ENCODE results near the gene KCNH3.
"Not testable (repeated sequence)": the region's sequence is repeated elsewhere in the genome, so short reads cannot be mapped to it uniquely, and the experiment has no call there.

The KCNH3 gene

DNA sequence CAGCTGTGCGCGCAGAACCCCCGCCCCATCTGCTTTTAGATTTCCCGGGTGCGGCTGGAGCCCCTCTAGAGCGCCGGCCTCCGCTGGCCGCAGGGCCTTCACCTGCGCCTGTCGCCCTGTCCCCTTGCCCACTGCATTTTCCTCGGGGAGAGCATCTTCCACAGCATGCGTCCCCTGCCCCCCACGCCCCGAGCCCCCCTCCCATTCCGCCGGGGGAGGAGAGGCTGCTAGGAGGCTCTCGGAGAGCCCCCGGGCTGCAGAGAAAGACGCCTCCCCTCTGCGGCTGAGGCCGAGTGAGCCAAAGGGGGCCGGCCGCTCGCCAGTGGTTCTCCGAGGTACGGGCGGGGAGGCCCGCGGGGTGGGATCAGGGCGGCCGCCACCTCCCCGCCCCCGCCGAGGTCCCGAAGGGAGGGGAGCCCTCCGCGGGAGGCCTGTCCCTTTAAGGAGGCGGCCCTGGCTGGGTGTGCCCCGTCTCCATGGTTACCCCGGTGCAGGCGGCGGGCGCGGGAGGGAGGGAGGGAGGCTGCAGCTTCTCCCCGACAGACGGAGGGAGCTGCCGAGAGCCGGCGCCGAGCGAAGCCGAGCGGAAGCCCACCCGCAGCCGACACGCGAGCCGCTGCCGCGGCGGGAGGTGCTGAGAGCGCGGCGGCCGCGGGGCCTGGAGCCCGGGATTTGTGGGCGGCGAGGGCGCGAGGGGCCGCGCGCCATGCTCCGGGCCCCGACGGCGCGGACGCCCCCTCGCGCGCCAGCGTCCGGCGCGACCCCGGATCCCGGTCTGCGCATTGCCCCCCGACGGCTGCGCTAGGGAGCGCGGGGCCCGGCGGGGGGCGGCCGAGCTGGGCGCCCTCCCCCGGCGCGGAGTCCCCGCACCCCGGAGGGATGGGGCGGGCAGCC lies at the start of gene KCNH3:
TSS of gene KCNH3 (plus strand) at position 521 of the 894 bp plus-strand sequence. CDS start 387 bp downstream, outside the sequence.
- DNase-seq, result no peak

- no peak for DNase-seq
These were observed 49.7 kb upstream of the KCNH3 start for GRCh38 chr12:49489154-49489553.

GRCh38 chr12:49489720-49490119 lies 49.1 kb upstream of the KCNH3 start:
- DNase-seq, result no peak

DNA sequence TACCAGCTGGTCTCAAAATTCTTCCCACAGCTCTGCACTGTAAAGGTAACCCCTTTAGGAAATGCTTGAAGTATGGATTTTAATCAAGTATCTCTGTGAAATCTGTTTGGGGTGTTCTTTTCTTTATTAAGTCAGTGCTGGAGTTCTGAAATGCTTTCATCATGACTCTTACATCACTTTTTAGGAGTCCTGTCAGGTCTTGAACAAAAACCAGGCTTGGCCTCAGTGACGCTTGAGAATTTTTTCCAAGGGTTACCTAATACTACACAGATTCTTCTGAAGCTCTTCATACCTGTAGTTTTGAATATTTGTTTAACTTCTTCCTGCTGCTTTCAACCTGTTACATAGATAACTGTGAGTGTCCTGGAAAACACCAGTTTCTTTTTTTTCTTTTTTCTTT lies 47.0 kb upstream of the KCNH3 start:
- no peak for DNase-seq

DNA sequence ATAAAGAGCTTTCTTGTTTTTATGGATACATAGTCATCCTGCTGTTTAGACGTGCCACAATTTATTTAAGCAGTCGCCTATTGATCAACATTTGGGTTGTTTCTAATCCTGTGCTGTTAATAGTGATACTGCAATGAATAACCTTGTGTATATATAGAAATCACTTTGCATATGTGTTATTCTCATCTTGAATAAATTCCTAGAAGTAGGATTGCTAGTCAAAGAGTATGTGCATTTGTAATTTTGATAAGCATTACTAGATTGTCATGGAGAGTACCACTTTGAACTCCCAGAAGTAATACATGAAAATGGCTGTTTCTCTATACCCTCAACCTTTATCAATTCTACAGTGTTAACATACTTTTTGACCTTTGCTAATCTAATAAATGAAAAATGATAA lies 44.9 kb upstream of the KCNH3 start:
- DNase-seq, result no peak

- no peak for DNase-seq
These were observed 42.1 kb upstream of the KCNH3 start for GRCh38 chr12:49496417-49497360.

- DNase-seq, result no peak
These were observed 36.9 kb upstream of the KCNH3 start for GRCh38 chr12:49501895-49502294.

GRCh38 chr12:49502590-49502989 lies 36.2 kb upstream of the KCNH3 start:
- DNase-seq, result no peak

DNA sequence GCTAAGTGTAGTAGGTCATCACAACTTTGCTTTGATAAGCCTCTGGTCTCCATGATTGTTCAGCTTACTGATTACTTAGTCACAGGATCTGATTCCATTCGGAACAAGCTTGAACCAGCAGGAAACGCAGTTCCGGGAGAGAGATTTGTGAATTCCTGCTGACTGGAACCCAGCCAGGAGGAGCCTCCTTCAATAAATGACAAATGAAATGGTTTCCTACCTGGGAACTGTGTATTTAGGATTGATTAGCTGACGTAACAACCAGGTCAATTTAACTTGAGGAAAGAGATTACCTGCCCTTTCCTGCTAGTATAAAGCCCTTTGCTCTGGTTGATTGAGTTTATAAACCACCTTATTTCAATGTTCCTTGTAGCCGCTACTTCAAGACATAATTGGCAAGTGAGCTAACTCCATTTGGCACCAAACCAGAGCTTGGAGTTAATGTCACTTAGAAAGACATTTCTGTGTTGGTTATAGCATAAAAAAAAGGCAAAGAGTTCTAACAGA lies 35.1 kb upstream of the KCNH3 start:
- DNase-seq, result no peak

DNA sequence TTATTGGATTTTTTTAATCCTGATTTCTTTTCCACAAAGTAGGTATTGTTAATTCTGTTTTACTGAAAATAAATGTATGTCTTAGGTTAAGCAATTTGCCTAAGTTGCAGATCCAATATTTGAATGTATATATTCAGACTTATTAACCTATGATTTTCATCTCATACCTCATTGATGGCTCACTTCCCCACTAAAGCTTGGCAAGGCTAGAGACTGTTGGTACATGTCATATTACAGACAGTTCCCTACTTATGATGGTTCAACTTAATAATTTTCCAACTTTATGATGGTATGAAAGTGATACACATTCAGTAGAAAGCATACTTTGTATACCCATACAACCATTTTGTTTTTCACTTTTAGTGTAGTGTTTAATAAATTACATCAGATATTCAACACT lies 33.2 kb upstream of the KCNH3 start:
- no peak for DNase-seq

- DNase-seq, result no peak
These were observed 31.7 kb upstream of the KCNH3 start for GRCh38 chr12:49507139-49507538.

DNA sequence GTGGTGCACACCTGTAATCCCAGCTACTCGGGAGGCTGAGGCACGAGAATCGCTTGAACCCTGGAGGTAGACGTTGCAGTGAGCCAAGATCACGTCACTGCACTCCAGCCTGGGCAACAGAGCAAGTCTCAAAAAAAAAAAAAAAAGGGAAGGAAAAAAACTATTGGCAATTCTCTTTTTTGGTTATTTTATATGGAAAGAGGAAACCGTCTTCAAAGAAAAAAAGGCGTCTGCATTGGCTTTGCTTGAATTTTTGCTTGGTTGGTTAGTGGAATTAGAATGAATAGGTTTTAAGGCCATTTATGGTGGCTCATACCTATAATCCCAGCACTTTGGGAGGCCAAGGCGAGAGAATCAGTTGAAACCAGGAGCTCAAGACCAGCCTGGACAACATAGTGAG lies 29.1 kb upstream of the KCNH3 start:
- DNase-seq, result not testable (repeated sequence)

DNA sequence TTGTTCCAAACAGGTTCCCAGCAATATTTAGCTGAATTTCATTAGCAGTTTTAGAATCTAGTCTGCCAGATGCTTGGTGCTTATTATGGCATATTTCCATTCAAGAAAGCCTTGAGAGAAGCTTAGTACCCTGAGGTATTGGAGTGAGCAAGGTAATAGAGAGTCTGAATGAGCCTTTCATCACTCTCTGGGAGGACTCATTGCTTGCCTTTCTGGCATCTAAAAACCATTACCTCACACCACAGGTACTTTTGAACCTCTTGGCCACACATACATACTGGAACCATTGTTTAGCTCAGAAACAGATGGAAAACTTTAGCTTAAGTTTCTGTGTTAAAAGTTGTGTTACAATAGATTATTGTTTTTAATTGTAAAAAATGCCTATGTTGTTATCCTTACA lies 27.4 kb upstream of the KCNH3 start:
- no peak for DNase-seq

- DNase-seq, result no peak
These were observed 26.3 kb upstream of the KCNH3 start for GRCh38 chr12:49512546-49512945.

GRCh38 chr12:49515266-49515665 lies 23.6 kb upstream of the KCNH3 start:
- DNase-seq, result no peak

DNA sequence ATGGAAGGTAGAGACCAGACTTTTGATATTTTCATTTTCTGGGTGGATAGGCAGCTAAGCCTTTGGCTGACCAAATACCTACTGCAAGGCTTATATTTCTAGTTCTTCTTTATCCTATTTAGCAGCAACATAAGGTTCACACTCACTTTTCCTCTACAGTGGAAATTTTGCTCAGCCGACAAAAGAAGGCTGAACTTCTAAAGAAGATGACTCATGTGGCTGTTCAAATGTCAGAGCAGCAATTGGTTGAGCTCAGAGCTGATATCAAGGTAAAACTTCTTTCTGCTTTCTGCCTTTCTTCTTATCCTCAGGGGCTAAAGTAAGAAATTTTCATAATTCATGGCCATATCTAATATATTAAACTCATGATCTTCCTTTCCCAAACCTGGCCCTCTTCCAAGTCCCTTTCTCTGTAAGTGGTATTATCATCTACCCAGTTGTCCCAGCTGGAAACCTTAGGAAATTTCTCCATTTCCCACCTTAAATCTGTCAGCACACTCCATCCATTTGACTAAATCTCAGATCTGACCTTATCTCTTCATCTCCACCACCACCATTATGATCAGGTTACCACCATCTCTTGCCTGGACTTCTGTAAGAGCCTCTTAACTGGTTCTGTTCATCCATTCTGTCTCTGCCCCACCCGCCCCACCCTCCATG lies 19.8 kb upstream of the KCNH3 start:
- DNase-seq, result no peak

DNA sequence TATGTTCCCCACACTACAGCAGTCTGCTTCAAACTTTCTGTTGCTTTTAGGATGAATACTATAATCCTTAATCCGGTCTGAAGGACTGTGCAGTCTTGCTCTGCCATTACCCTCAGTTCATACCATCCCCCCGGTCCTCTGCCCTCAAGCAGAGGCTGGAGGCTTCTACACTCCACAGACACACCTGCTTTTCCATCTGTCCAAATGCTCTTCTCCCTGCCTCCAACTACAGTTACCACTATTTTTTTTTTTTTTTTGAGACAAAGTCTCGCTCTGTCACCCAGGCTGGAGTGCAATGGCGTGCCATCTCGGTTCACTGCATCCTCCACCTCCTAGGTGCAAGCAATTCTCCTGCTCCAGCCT lies 19.3 kb upstream of the KCNH3 start:
- no peak for DNase-seq

GRCh38 chr12:49521389-49521788 lies 17.4 kb upstream of the KCNH3 start:
- DNase-seq, result no peak

GRCh38 chr12:49524660-49525324 lies 14.0 kb upstream of the KCNH3 start:
- DNase-seq, result no peak

- DNase-seq, result no peak
These were observed 12.9 kb upstream of the KCNH3 start for GRCh38 chr12:49525942-49526341.

DNA sequence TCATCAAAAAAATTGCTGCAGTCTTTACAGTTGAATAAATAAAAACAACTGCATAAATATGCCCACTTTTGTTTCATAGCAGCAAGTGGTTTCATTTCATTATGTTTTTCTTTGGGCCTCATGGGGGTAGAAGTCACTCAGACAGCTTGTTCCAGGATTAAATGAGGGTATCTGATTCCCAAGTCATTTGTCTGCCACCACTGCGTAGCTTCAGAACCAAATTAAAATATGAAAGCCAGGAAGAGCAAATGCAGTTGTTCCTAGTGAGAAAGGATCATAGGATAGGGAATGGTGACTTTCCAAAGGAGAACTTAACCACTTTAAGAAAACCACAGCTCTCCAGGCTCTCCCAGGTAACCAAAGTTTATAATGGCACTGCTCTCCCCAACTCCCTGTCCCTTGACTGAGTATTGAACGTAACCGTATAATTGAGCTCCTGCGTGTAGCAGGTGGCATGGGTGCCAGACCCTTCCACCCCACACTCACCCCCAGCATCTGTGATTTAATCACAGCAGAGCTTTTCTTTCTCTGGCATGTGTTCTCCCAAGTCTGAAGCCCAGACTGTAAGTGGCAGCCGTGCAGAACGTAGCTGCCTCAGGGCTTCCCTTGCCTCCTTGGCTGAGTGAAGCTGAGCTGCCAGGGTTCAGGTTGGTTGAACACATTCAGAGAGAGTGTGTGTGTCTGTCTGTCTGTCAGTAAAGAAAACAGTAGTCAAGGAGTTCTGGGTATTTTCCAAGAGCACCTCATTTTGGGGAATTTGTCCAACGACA lies 11.3 kb upstream of the KCNH3 start:
- DNase-seq, result no peak

GRCh38 chr12:49529414-49529813 lies 9.4 kb upstream of the KCNH3 start:
- DNase-seq, result no peak
